Neural cell (in vitro differentiated cells): ENCODE measurements around the gene CASZ1. TPM values are rescaled to one million over a fixed set of nuclear protein-coding genes. Genes with fewer than 3 reads are reported as not detected.

Source experiments
- H2AFZ ChIP-seq: fragments of 200-600, 300-800 bp; sonication (generic), shearing (Covaris generic); 2 replicates; pipeline ENCODE4 v1.6.0; 2014; ENCODE audit warnings: low read depth, mild to moderate bottlenecking, antibody characterized with exemption, low read length, moderate library complexity
- H3F3A ChIP-seq: fragments of 200-600 bp; shearing (Covaris generic); 2 replicates; pipeline ENCODE4 v1.6.1; 2016; ENCODE audit warnings: mild to moderate bottlenecking, moderate library complexity, mixed read lengths, antibody characterized with exemption, low read length; ENCODE audit not compliant: insufficient read depth, poor library complexity, severe bottlenecking
- H3K27ac ChIP-seq: fragments of 200-600, 300-800 bp; sonication (generic), shearing (Covaris generic); 2 replicates; pipeline ENCODE4 v1.5.1; 2014; ENCODE audit warnings: mild to moderate bottlenecking, low read length, moderate library complexity
- H3K27me3 ChIP-seq: fragments of 300-800, 200-600 bp; sonication (generic), shearing (Covaris generic); 2 replicates; pipeline ENCODE4 v1.6.0; 2014; ENCODE audit warnings: mild to moderate bottlenecking, low read depth, low read length, moderate library complexity; ENCODE audit not compliant: insufficient read depth
- H3K36me3 ChIP-seq: fragments of 300-800, 200-600 bp; sonication (generic), shearing (Covaris generic); 2 replicates; pipeline ENCODE4 v1.5.1; 2014; ENCODE audit warnings: mild to moderate bottlenecking, antibody characterized with exemption, low read length, moderate library complexity; ENCODE audit not compliant: insufficient read depth
- H3K4me2 ChIP-seq: fragments of 300-800, 200-600 bp; sonication (generic), shearing (Covaris generic); 2 replicates; pipeline ENCODE4 v1.6.0; 2014; ENCODE audit warnings: mild to moderate bottlenecking, low read length
- H3K4me3 ChIP-seq: fragments of 300-800, 200-600 bp; sonication (generic), shearing (Covaris generic); 2 replicates; pipeline ENCODE4 v1.5.1; 2014; ENCODE audit warnings: mild to moderate bottlenecking, low read length, moderate library complexity
- H3K79me2 ChIP-seq: fragments of 200-600 bp; shearing (Covaris generic); replicated peaks from 2 replicates; pipeline ENCODE4 v1.6.0; 2014; ENCODE audit warnings: mild to moderate bottlenecking, low read length, moderate library complexity; ENCODE audit not compliant: insufficient read depth
- H3K9ac ChIP-seq: fragments of 300-800, 200-600 bp; sonication (generic), shearing (Covaris generic); 2 replicates; pipeline ENCODE4 v1.6.1; 2016; ENCODE audit warnings: mild to moderate bottlenecking, low read length, mixed read lengths
- H3K9me2 ChIP-seq: fragments of 200-600 bp; shearing (Covaris generic); 2 replicates; pipeline ENCODE4 v1.6.1; 2016; ENCODE audit warnings: mild to moderate bottlenecking, low read length, mixed read lengths; ENCODE audit not compliant: insufficient read depth
- H3K9me3 ChIP-seq: fragments of 200-600, 300-800 bp; sonication (generic), shearing (Covaris generic); 2 replicates; pipeline ENCODE4 v1.6.1; 2016; ENCODE audit warnings: mild to moderate bottlenecking, mixed run types, low read length, moderate library complexity, mixed read lengths
- H4K20me1 ChIP-seq: fragments of 200-600 bp; shearing (Covaris generic); 2 replicates; pipeline ENCODE4 v1.6.1; 2016; ENCODE audit warnings: mild to moderate bottlenecking, mixed run types; ENCODE audit not compliant: insufficient read depth
- CTCF ChIP-seq: fragments of 450-650 bp; IDR thresholded peaks from 2 replicates; pipeline ENCODE4 v1.5.1; 2014; ENCODE audit warnings: antibody characterized with exemption, mild to moderate bottlenecking, moderate library complexity; ENCODE audit not compliant: poor library complexity, severe bottlenecking
- EP300 ChIP-seq: fragments of 450-650 bp; conservative IDR thresholded peaks from 2 replicates; pipeline ENCODE4 v1.6.1; 2014; ENCODE audit warnings: antibody characterized with exemption, mild to moderate bottlenecking, moderate library complexity; ENCODE audit not compliant: poor library complexity, severe bottlenecking
- EZH2 ChIP-seq: fragments of 200-600, 300-800 bp; shearing (Covaris generic), sonication (generic); IDR thresholded peaks from 2 replicates; pipeline ENCODE4 v1.6.1; 2014; ENCODE audit warnings: antibody characterized with exemption, low read length, borderline replicate concordance, mild to moderate bottlenecking; ENCODE audit not compliant: insufficient read depth, poor library complexity, severe bottlenecking
- MXI1 ChIP-seq: fragments of 450-650 bp; conservative IDR thresholded peaks from 2 replicates; pipeline ENCODE4 v1.6.1; 2014; ENCODE audit warnings: antibody characterized with exemption, mild to moderate bottlenecking; ENCODE audit not compliant: poor library complexity, severe bottlenecking
- POLR2AphosphoS5 ChIP-seq: IDR thresholded peaks from 2 replicates; pipeline ENCODE4 v1.6.1; 2012
- RAD21 ChIP-seq: fragments of 450-650 bp; conservative IDR thresholded peaks from 2 replicates; pipeline ENCODE4 v1.6.1; 2014; ENCODE audit warnings: antibody characterized with exemption, mild to moderate bottlenecking, moderate library complexity
- REST ChIP-seq: IDR thresholded peaks from 2 replicates; pipeline ENCODE4 v1.6.1; 2012; ENCODE audit warnings: borderline replicate concordance
- SMC3 ChIP-seq: fragments of 450-650 bp; conservative IDR thresholded peaks from 2 replicates; pipeline ENCODE4 v1.6.1; 2014; ENCODE audit warnings: antibody characterized with exemption, mild to moderate bottlenecking, moderate library complexity; ENCODE audit not compliant: poor library complexity
- TAF1 ChIP-seq: IDR thresholded peaks from 2 replicates; pipeline ENCODE4 v1.6.1; 2012; ENCODE audit warnings: low read depth
- polyA plus RNA-seq: library from polyadenylated mRNA; depleted of rRNA; stranded (reverse); fragments of >200 nt; gene quantifications from 2 replicates; pipeline ENCODE4 v1.2.3, GENCODE V29; 2014

Gene CASZ1
- polyA plus RNA-seq, 1 donor from 2014 or later: 0.27 TPM

- Histone ChIP-seq H3K4me3 (no peak overlapping the region), H3K9ac (no peak overlapping the region), H3K27me3 (no peaks in the 10 kb centered on the region), H3K4me2 (no peak overlapping the region), H3K79me2 (no peaks in the 10 kb centered on the region), H2AFZ (no peak overlapping the region), H4K20me1 (no peaks in the 10 kb centered on the region), H3K36me3 (no peaks in the 10 kb centered on the region), H3K9me3 (no peaks in the 10 kb centered on the region), H3K9me2 (no peaks in the 10 kb centered on the region), H3K27ac (no peak overlapping the region), H3F3A (no peaks in the 10 kb centered on the region)
- TF ChIP-seq POLR2AphosphoS5 (no peak), EZH2 (no peak), MXI1 (no peak), EP300 (no peak), REST (no peak), TAF1 (no peak), RAD21 (no peak), SMC3 (no peak), CTCF (no peak)
Observed at GRCh38 chr1:10685196-10685807, 111.1 kb downstream of the CASZ1 start.

GRCh38 chr1:10684221-10684620, 112.2 kb downstream of the CASZ1 start:
- TF ChIP-seq SMC3 (no peak), MXI1 (no peak), REST (no peak), EZH2 (no peak), EP300 (no peak), POLR2AphosphoS5 (no peak), TAF1 (no peak), CTCF (no peak), RAD21 (no peak)
- Histone ChIP-seq H3K4me3 (no peak overlapping the region), H4K20me1 (no peaks in the 10 kb centered on the region), H3K9me3 (no peaks in the 10 kb centered on the region), H3K4me2 (no peak overlapping the region), H3K36me3 (no peaks in the 10 kb centered on the region), H3F3A (no peaks in the 10 kb centered on the region), H3K9me2 (no peaks in the 10 kb centered on the region), H3K27ac (no peak overlapping the region), H2AFZ (no peak overlapping the region), H3K79me2 (no peaks in the 10 kb centered on the region), H3K9ac (no peak overlapping the region), H3K27me3 (no peaks in the 10 kb centered on the region)
